NB4 (cell line): ENCODE results near the gene DYSF.

Experiments
- DNase-seq: peaks from one replicate; pipeline ENCODE4 v3.0.0; 2010; ENCODE audit warnings: low read depth
- H3K4me3 ChIP-seq: one replicate; pipeline ENCODE4 v1.5.1; 2011; ENCODE audit warnings: mild to moderate bottlenecking, low read depth, low read length, moderate library complexity
- MYC ChIP-seq: IDR thresholded peaks from 2 replicates; pipeline ENCODE4 v1.6.1; 2011; ENCODE audit warnings: low read depth, low read length
- POLR2A ChIP-seq: IDR thresholded peaks from 2 replicates; pipeline ENCODE4 v1.6.1; 2011; ENCODE audit warnings: mild to moderate bottlenecking; ENCODE audit not compliant: insufficient read length; ENCODE audit errors: extremely low read depth
- TF ChIP-seq, protein P1 (sequence below): IDR thresholded peaks from one replicate; pipeline ENCODE4 v1.5.1; 2012; ENCODE audit warnings: low read depth, low read length
- TF ChIP-seq, protein P2 (sequence below): IDR thresholded peaks from 2 replicates; pipeline ENCODE4 v1.6.1; 2011; ENCODE audit warnings: low read depth, low read length

DYSF gene

DNA sequence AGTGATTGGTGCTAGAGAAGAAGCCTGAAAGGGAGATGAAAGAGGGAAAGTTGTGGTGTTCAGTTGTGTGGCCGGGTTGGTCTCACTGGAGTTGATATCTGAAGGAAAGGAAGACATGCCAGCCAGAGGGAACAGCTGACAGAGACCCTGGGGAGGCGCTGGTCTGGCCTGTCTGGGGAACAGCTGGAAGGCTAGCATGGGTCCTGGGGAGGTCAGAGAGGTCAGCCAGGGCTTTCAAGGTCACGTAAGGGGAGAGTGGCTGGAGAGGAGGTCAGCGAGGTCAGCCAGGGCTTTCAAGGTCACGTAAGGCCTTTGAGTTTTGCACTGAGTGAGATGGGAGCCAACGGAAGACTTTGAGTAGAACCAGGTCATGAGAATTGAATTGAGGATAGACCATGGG is 11.0 kb downstream of the DYSF start:
- no peak for TF ChIP-seq POLR2A
- TF ChIP-seq, protein P1, sequence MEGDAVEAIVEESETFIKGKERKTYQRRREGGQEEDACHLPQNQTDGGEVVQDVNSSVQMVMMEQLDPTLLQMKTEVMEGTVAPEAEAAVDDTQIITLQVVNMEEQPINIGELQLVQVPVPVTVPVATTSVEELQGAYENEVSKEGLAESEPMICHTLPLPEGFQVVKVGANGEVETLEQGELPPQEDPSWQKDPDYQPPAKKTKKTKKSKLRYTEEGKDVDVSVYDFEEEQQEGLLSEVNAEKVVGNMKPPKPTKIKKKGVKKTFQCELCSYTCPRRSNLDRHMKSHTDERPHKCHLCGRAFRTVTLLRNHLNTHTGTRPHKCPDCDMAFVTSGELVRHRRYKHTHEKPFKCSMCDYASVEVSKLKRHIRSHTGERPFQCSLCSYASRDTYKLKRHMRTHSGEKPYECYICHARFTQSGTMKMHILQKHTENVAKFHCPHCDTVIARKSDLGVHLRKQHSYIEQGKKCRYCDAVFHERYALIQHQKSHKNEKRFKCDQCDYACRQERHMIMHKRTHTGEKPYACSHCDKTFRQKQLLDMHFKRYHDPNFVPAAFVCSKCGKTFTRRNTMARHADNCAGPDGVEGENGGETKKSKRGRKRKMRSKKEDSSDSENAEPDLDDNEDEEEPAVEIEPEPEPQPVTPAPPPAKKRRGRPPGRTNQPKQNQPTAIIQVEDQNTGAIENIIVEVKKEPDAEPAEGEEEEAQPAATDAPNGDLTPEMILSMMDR = no peak
- TF ChIP-seq MYC = no peak
- TF ChIP-seq, protein P2, sequence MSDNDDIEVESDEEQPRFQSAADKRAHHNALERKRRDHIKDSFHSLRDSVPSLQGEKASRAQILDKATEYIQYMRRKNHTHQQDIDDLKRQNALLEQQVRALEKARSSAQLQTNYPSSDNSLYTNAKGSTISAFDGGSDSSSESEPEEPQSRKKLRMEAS = no peak
- no peak overlapping the region for H3K4me3 ChIP-seq
- DNase-seq = no peak

DNA sequence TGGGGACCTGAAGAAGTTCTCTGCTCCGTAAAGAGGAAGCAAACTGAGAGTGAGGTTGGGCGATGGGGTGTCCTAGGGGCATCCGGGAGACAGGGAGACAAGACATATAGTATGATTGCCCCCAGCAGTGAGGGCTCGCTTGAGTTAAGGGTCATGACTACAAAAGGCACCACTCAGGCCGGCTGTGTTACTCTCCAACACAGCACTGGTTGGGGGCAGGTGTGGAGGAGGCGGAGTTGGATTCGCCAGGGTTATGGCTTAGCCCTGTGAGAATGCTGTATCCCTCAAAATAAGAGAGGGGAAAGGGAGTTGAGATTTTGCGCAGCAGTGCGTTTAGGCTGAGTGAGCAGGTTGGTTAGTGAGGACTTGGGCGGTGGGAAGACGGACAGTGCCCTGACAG is 12.0 kb downstream of the DYSF start:
- TF ChIP-seq, protein P1 = no peak
- no peak for TF ChIP-seq MYC
- TF ChIP-seq, protein P2 = no peak
- TF ChIP-seq POLR2A = no peak
- DNase-seq = peak; percentile 48
- H3K4me3 ChIP-seq = no peak overlapping the region

DNA sequence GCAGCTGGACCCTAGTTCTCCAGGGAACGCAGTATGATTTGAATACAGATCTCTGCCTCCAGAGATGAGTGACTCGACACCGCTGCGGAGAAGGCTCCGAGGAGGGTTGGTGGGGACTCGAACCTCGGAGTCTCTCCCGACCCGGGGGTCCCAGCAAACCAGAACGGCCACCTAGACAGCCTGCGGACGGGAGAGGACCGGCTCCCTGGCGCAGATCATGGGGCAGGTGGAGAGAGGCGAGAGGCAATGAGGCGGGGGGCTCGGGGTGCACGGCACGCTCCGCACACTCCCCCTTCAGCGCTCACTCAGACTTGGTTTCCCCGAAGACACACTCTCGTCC is 12.6 kb downstream of the DYSF start:
- TF ChIP-seq MYC (no peak), POLR2A (no peak)
- TF ChIP-seq, protein P2 = no peak
- TF ChIP-seq, protein P1 = no peak
- DNase-seq = no peak

DNA sequence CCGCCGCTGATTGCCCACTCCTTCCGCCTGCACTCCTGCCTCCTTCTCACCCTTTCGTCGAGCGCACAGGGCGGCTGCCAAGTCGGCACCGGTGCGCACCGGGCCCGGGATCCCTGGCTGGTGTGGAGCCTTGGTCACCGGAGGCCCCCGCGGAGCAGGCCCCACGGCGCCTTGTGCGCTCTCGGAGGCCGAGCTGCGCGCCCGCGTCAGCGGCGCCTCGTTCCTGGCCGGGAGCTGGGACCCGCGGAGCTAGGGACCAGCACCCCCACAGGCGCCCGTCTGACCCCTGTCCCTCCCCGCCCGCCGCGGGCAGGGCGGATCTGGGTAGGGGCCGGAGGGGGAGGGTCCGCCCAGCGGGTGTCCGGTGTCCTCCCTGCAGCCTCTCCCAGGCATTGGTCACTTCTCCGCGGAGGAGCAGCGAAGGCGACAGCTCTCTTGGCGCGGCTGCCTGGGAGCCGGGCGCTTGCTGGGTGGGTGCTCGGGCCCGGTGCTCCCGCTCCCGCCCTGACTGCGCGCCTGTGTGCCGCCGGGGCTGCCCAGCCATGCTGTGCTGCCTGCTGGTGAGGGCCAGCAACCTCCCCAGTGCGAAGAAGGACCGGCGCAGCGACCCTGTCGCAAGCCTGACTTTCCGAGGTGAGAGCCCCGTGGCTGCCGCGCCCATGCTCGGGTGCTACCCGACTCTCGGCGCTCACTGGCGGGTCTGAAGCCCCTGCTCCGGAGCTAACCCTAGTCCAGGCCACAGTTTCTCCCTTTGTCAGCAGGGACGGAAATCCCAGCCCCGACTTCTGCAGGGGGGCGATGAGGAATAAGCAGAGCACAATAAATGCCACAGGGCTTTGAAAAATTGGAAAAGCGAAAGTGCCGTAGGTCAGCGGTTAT is 13.2 kb downstream of the DYSF start:
- peak overlapping the region; percentile 40 for H3K4me3 ChIP-seq
- no peak for TF ChIP-seq MYC
- TF ChIP-seq, protein P2 = no peak
- TF ChIP-seq, protein P1 = no peak
- peak; percentile 47 for DNase-seq

More for the DNA sequence above, 12.6 kb downstream of the DYSF start:
- no peak overlapping the region for H3K4me3 ChIP-seq

DNA sequence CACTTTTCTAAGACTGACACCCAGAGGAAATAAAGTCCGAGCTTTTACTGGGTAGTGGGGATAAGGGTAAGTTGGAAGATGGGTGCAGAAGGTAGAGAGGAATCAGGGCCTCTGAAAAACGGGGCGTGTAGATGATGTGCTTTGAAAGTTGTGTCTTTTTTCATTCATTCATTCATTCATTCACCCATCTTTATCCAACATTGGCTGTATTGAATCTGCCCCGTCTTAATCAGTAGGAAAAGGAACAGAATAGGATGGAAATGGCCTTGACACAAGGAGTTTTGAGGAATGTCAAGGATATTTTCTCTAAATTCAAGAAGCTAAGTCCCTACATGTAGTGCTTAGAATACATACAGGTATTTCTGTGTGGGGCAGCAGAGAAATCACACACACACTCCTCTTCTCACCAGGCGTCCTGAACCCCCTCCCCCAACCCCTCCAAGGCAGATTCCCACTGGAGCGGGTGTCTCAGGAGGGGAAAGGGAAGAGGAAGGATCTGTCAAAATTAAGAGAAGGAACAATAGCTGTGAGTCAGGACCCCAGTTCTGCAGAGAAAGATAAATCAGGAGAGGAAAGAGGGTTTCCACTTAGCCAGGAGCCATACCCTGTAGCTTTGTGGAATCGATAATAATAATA is 13.9 kb downstream of the DYSF start:
- no peak for DNase-seq
- peak overlapping the region; percentile 40 for H3K4me3 ChIP-seq
- TF ChIP-seq, protein P1 = no peak
